Measurements from ENCODE around the gene XKR3. TPM values are rescaled to one million over a fixed set of nuclear protein-coding genes. Genes with fewer than 3 reads are reported as not detected.

XKR3 gene
- polyA plus RNA-seq, 3 donors from 2014 or later: not detected

GRCh38 chr22:16828876-16829275, 3.7 kb upstream of the XKR3 start:
- H3K27me3 Mint-ChIP-seq (ENCODE audit: low read depth in 3 of 3): peaks cover 0 to 1% (median 0%) of the 10 kb centered on the region in 3 donors
- H3K4me3 Mint-ChIP-seq: no peak overlapping the region
- no peaks in the 10 kb centered on the region for H3K9me3 Mint-ChIP-seq
- peaks cover 10 to 20% of the 10 kb centered on the region in 2 donors for H3K4me1 Mint-ChIP-seq
- no peak overlapping the region for H3K27ac Mint-ChIP-seq
- no peak for DNase-seq
- H3K36me3 Mint-ChIP-seq: no peaks in the 10 kb centered on the region

GRCh38 chr22:16827506-16827905, 2.3 kb upstream of the XKR3 start:
- Mint-ChIP-seq H3K4me1 (peaks cover 10 to 21% of the 10 kb centered on the region in 2 donors), H3K36me3 (no peaks in the 10 kb centered on the region), H3K27me3 (ENCODE audit: low read depth in 3 of 3) (peaks cover 0 to 1% (median 0%) of the 10 kb centered on the region in 3 donors), H3K4me3 (no peak overlapping the region), H3K27ac (no peak overlapping the region), H3K9me3 (no peaks in the 10 kb centered on the region)
- no peak for DNase-seq

- H3K4me3 Mint-ChIP-seq: no peak overlapping the region
- no peak for DNase-seq
- H3K4me1 Mint-ChIP-seq: peaks cover 0 to 4% of the 10 kb centered on the region in 2 donors
- H3K9me3 Mint-ChIP-seq: peaks cover 0 to 12% (median under 1%) of the 10 kb centered on the region in 6 donors
- H3K27ac Mint-ChIP-seq: no peak overlapping the region
- H3K27me3 Mint-ChIP-seq (ENCODE audit: low read depth in 3 of 3): peaks cover 0 to 4% (median 0%) of the 10 kb centered on the region in 3 donors
- no peaks in the 10 kb centered on the region for H3K36me3 Mint-ChIP-seq
These were observed 6.0 kb downstream of the XKR3 start for GRCh38 chr22:16819249-16819648.

GRCh38 chr22:16818538-16818937, 6.7 kb downstream of the XKR3 start:
- no peaks in the 10 kb centered on the region for H3K36me3 Mint-ChIP-seq
- no peak for DNase-seq
- H3K27me3 Mint-ChIP-seq (ENCODE audit: low read depth in 3 of 3): peaks cover 0 to 5% (median 0%) of the 10 kb centered on the region in 3 donors
- no peaks in the 10 kb centered on the region for H3K4me1 Mint-ChIP-seq
- no peak overlapping the region for H3K4me3 Mint-ChIP-seq
- H3K27ac Mint-ChIP-seq: no peak overlapping the region
- peaks cover 0 to 12% (median under 1%) of the 10 kb centered on the region in 6 donors for H3K9me3 Mint-ChIP-seq

- Mint-ChIP-seq H3K27me3 (ENCODE audit: low read depth in 3 of 3) (peaks cover 0 to 5% (median 2%) of the 10 kb centered on the region in 3 donors), H3K27ac (no peak overlapping the region), H3K9me3 (peaks cover 0 to 12% (median under 1%) of the 10 kb centered on the region in 6 donors), H3K4me1 (no peaks in the 10 kb centered on the region), H3K4me3 (no peak overlapping the region), H3K36me3 (no peaks in the 10 kb centered on the region)
- no peak for DNase-seq
These were observed 10.1 kb downstream of the XKR3 start for GRCh38 chr22:16815073-16815472.

GRCh38 chr22:16810188-16810802, 14.9 kb downstream of the XKR3 start:
- Mint-ChIP-seq H3K27me3 (ENCODE audit: low read depth in 3 of 3) (peaks cover 0 to 3% (median 2%) of the 10 kb centered on the region in 3 donors), H3K9me3 (peaks cover 0 to 9% (median under 1%) of the 10 kb centered on the region in 6 donors), H3K27ac (no peak overlapping the region), H3K4me3 (no peak overlapping the region), H3K36me3 (no peaks in the 10 kb centered on the region), H3K4me1 (no peaks in the 10 kb centered on the region)
- no peak for DNase-seq

- no peaks in the 10 kb centered on the region for H3K36me3 Mint-ChIP-seq
- DNase-seq: no peak
- H3K27ac Mint-ChIP-seq: no peak overlapping the region
- no peak overlapping the region for H3K4me3 Mint-ChIP-seq
- peaks cover 0 to 2% (median 1%) of the 10 kb centered on the region in 3 donors for H3K27me3 Mint-ChIP-seq (ENCODE audit: low read depth in 3 of 3)
- H3K4me1 Mint-ChIP-seq: no peaks in the 10 kb centered on the region
- peaks cover 0 to 1% (median 0%) of the 10 kb centered on the region in 6 donors for H3K9me3 Mint-ChIP-seq
These were observed 16.5 kb downstream of the XKR3 start for GRCh38 chr22:16808744-16809143.

- no peaks in the 10 kb centered on the region for H3K36me3 Mint-ChIP-seq
- no peaks in the 10 kb centered on the region for H3K4me1 Mint-ChIP-seq
- no peak overlapping the region for H3K4me3 Mint-ChIP-seq
- no peak for DNase-seq
- H3K27me3 Mint-ChIP-seq (ENCODE audit: low read depth in 3 of 3): peaks cover 0 to 1% (median 0%) of the 10 kb centered on the region in 3 donors
- peaks cover 0 to 1% (median 0%) of the 10 kb centered on the region in 6 donors for H3K9me3 Mint-ChIP-seq
- no peak overlapping the region for H3K27ac Mint-ChIP-seq
These were observed 18.1 kb downstream of the XKR3 start for GRCh38 chr22:16807109-16807508.

- H3K4me3 Mint-ChIP-seq: no peak overlapping the region
- no peak for DNase-seq
- no peaks in the 10 kb centered on the region for H3K36me3 Mint-ChIP-seq
These were observed 18.8 kb downstream of the XKR3 start for GRCh38 chr22:16806401-16806800.

GRCh38 chr22:16804882-16805281, 20.3 kb downstream of the XKR3 start:
- H3K4me1 Mint-ChIP-seq: no peaks in the 10 kb centered on the region
- no peak for DNase-seq
- peaks cover 0 to 1% (median 0%) of the 10 kb centered on the region in 6 donors for H3K9me3 Mint-ChIP-seq
- no peaks in the 10 kb centered on the region for H3K36me3 Mint-ChIP-seq
- H3K27ac Mint-ChIP-seq: no peak overlapping the region
- no peak overlapping the region for H3K4me3 Mint-ChIP-seq
- no peaks in the 10 kb centered on the region for H3K27me3 Mint-ChIP-seq (ENCODE audit: low read depth in 3 of 3)

More at GRCh38 chr22:16806401-16806800, 18.8 kb downstream of the XKR3 start:
- no peaks in the 10 kb centered on the region for H3K4me1 Mint-ChIP-seq
- no peaks in the 10 kb centered on the region for H3K27me3 Mint-ChIP-seq (ENCODE audit: low read depth in 3 of 3)
- peaks cover 0 to 1% (median 0%) of the 10 kb centered on the region in 6 donors for H3K9me3 Mint-ChIP-seq
- H3K27ac Mint-ChIP-seq: no peak overlapping the region

- H3K9me3 Mint-ChIP-seq: peaks cover 0 to 2% (median 0%) of the 10 kb centered on the region in 6 donors
- no peak overlapping the region for H3K4me3 Mint-ChIP-seq
- H3K4me1 Mint-ChIP-seq: no peaks in the 10 kb centered on the region
- H3K27me3 Mint-ChIP-seq (ENCODE audit: low read depth in 3 of 3): no peaks in the 10 kb centered on the region
- no peaks in the 10 kb centered on the region for H3K36me3 Mint-ChIP-seq
- no peak for DNase-seq
- no peak overlapping the region for H3K27ac Mint-ChIP-seq
These were observed 21.8 kb downstream of the XKR3 start for GRCh38 chr22:16803255-16803917.

- DNase-seq: no peak
- peaks cover 0 to 2% (median 0%) of the 10 kb centered on the region in 3 donors for H3K27me3 Mint-ChIP-seq (ENCODE audit: low read depth in 3 of 3)
- H3K9me3 Mint-ChIP-seq: peaks cover 0 to 2% (median 0%) of the 10 kb centered on the region in 6 donors
- no peak overlapping the region for H3K27ac Mint-ChIP-seq
- no peaks in the 10 kb centered on the region for H3K4me1 Mint-ChIP-seq
- no peak overlapping the region for H3K4me3 Mint-ChIP-seq
- no peaks in the 10 kb centered on the region for H3K36me3 Mint-ChIP-seq
These were observed 23.6 kb downstream of the XKR3 start for GRCh38 chr22:16801571-16801970.

- DNase-seq: no peak
- H3K27ac Mint-ChIP-seq: no peak overlapping the region
- H3K27me3 Mint-ChIP-seq (ENCODE audit: low read depth in 3 of 3): peaks cover 0 to 2% (median 0%) of the 10 kb centered on the region in 3 donors
- H3K36me3 Mint-ChIP-seq: no peaks in the 10 kb centered on the region
- peaks cover 0 to 2% (median 0%) of the 10 kb centered on the region in 6 donors for H3K9me3 Mint-ChIP-seq
- no peak overlapping the region for H3K4me3 Mint-ChIP-seq
- H3K4me1 Mint-ChIP-seq: no peaks in the 10 kb centered on the region
These were observed 24.1 kb downstream of the XKR3 start for GRCh38 chr22:16801088-16801487.

GRCh38 chr22:16800358-16800757, 24.9 kb downstream of the XKR3 start:
- no peak for DNase-seq
- H3K27me3 Mint-ChIP-seq (ENCODE audit: low read depth in 3 of 3): peaks cover 0 to 2% (median 0%) of the 10 kb centered on the region in 3 donors
- H3K4me1 Mint-ChIP-seq: no peaks in the 10 kb centered on the region
- no peak overlapping the region for H3K27ac Mint-ChIP-seq
- peaks cover 0 to 2% (median 0%) of the 10 kb centered on the region in 6 donors for H3K9me3 Mint-ChIP-seq
- H3K4me3 Mint-ChIP-seq: no peak overlapping the region
- H3K36me3 Mint-ChIP-seq: no peaks in the 10 kb centered on the region

Measured in immature natural killer cell (primary cell).